Activated CD4-positive, CD25-positive, alpha-beta regulatory T cell treated with anti-CD3 and anti-CD28 coated beads, Interleukin-2, amount 50 U/mL, for 24 hours (primary cell): Measurements from ENCODE around the gene CSF1R.

ENCODE experiments used
- ATAC-seq, 2 donors: fragments of 150-1000 bp; cut with Tn5 transposase; one replicate each; pipeline ENCODE4 v1.10.0; 2021; ENCODE audit warnings: mild to moderate bottlenecking in 1 of 2, moderate library complexity in 1 of 2

Gene CSF1R

DNA sequence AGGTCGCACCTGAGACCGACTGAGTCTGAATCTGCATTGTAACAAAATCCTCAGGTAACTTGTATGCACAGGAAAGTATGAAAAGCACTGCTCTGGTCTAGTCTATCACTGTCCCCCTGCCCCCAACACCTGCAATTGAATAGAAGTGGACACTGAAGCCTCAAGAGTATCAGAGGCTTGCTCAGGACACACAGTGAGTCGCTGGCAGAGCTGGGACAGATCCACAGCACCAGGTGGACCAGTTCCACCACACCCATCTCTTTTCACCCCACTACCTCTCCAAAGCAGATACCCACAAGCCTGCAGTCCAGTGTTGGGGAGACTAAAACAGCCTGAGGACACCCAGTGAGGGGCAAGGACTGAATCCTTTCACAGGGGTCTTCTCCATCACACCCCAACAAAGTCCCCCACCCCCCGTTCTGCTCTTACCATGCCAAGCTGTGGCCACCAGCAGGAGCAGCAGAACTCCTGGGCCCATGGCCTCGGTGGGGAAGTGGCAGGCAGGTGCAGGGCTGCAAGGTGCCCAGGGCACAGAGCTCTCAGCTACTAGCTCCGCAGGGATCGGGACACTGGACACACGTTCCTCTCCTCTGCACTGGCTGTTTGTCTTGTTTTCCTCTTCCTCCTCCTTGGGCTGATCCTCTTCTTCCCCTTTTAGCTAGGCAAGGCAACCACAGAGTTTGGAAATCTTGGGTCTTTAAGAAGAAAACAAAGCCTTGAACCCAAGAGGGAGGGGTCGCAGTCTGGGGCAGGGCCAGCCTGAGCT, at the start of gene CSF1R:
Gene CSF1R (minus strand): TSS at position 605 of the 766 bp plus-strand sequence. CDS start 127 bp downstream, at position 478.
- ATAC-seq = no peak

DNA sequence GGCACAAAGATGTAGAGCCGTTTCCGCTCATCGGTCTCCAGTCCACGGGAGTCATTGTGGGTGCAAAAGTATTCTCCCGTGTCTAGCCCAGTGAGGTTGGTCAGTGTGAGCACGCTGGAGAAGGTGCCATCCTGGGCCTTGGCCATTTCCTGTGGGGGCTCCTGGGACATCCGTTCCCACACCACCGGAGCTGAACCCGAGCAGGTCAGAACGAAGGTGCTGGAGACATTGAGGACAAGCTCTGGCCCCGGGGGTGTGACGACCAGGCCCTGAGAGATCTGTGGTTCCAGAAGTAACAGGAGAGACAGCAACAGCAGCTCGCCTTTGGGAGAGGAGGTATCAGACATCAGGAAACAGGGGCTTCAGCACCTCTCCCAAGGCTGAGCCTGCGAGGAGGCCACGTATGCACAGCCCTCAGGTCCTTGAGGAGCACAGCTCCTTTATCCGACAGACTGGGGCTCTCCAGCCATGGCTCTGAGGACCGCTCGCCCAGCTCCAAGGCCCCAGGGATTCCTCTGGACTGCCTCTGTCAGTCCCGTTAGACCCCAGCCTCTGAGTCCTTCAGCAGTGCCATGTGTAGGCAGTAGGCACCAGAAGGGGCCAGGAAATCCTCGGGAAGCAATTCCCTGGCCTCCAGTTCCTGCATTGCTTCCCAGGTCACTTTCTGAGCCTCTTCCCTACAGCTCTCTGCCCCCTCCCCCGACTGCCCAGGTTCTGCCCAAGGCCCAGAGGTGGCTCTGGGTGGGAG, 49.4 kb upstream of the CSF1R start:
- no peak for ATAC-seq

DNA sequence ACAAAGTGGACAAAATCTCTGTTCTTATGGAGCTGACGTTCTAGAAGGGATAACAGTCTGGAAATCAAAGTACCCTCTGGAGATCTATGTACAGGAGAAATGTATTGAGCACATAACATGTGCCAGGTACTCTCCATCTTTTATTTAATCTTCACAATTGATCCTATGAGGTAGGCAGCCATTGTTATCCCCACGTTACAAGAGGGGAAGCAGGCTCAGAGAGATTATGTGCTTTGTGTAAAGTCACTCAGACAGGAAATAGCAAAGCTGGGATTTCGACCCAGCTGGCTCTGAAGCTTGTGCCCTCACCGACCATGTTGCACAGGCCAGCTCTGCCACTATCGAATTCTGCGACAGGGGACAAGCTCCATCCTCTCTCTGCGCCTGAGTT, 47.8 kb upstream of the CSF1R start:
- no peak for ATAC-seq

DNA sequence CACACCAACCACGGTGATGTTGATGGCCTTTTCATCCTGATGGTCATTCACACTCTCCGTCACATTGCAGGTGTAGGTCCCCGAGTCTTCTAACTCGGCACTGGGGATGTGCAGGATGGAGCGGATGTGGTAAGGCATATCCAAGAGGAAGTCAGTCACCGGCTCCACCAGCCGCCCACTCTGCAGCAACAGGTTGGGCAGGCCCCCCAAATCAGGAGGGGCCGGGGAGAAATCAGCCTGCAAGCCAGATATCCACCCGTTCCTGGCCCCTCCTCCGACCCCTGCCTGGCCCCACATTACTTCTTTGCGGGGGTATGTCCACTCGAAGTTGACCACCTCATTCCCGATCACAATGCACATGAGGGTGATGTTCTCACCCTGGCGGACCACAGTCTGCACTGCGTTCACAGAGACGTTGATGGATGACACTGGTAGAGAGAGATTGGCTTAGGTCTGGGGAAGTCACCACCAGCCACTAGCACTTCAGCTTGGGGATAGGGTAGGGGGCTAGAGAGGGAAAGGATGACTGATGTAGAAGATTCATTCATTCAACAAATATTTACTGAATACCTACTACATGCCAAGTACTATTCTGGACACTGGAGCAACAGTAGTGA, 47.3 kb upstream of the CSF1R start:
- ATAC-seq = no peak

DNA sequence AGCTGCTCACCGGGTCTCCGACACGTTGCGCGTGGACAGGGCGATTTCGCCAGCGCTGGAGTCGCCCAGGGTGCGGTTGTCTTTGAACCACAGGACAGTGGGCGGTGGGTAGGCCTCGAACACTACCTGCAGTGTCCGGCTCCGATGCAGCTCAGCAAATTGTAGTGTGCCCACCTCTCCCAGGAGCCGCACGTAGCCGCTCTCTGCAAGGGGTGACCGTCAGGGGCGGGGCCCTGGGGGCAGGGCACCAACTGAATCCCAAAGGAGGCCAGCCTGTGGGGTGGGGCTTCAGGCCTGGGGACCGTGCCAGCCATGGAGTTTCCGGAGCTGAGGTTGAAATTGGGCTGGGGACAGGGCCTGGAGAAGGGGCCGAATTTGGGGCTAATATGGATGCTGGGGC, 46.4 kb upstream of the CSF1R start:
- ATAC-seq = no peak

DNA sequence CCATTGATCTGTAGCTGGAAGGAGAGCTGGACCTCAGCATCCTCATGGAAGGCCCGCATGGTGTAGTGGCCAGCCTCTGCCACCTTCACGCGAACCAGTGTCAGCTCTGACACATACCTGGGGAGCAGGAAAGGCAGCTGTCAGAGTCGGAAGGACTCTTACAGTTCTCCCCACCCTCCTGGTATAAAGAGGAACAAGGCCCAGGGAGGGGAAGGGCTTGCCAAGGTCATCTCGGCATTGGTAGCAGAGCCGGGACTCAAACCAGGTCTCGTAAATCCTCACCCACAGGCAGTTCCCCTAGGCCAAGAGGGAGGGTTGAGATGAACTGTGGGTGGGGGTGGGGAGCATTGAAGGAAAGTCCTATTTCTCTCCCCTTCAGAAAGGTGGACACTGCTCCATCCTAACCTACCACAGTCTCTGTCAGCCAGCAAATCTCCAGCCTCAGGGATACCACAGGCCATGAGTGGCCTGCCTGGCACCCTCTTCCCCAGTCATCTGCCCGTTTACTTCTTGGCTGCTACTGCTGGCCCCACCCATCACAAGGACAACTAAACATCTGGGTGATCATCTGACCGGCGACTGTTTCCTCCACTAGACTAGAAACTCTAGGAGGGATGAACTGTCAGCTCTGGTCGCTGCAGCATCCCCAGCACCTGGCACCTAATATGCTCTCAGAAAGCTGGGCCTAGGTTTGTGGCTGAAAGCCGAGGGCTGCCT, 45.8 kb upstream of the CSF1R start:
- no peak for ATAC-seq

DNA sequence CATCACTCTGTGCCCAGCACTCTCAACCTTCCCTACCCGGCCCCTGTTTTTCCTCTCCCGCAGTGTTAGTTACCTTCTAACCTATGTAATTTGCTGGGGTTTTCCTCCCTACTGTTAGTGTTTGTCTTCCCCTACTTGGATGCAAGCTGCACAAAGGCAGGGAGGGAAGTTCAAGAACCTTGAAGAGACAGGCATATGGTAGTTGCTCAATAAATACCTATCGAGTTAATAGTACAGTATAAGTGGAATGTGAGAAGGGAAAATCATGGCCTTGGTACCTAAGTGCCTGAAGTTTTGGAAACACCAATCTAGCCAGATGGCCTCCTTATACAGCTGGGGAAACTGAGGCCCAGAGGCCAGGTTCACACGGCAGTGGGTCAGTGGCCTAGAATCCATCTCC, 45.1 kb upstream of the CSF1R start:
- no peak for ATAC-seq

DNA sequence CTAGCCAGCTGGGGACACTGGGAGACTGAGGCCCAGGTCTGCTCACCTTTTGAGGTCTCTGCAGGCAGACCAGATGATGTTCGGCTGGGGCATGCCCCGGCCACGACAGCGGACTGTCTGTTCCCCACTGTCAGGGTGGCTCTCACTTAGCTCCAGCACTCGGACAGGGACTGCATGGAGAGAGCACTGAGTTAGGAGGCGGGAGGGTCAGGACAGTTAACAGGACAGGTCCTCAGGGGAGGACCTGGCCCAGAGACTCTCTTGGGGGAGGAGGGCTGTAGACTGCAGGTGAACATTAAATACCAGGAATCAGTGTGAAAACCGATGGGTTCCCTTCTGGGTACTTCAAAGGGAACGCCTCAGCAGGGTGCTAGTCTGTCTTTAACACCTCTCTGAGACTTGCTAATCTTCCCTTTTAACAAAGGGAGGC, 44.2 kb upstream of the CSF1R start:
- no peak for ATAC-seq

DNA sequence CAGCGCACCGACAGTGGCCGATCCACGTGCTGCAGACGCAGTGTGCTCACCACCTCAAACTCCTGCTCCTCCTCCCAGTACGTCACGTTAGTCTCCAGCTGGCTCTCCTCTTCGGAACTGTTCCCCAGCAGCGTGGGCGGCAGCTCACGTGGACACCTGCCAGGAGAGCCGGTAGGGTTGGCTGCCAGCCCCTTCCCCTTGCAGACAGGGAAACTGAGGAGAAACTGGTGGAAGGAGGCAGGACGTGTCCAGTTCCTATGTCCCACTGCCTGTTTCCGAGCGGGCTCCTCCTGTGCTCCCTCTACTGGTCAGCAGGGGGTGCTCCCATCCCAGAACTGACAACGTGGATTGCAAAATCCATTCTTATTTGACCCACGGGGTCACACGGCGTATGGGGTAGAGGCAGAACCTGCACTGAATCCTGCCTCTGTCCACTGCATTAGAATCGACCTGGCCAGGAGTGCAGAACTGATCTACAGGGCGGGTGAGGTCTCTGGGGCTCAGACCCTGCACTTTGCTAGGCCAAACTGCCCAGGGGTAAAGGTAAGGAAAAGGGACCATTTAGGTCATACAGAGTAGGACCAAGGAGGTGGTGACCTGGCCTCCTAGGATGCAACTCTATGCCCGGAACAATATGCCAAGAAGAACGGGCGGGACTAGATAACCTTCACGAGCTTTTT, 43.6 kb upstream of the CSF1R start:
- ATAC-seq = peak in 1 of 2 donors; percentile 25

DNA sequence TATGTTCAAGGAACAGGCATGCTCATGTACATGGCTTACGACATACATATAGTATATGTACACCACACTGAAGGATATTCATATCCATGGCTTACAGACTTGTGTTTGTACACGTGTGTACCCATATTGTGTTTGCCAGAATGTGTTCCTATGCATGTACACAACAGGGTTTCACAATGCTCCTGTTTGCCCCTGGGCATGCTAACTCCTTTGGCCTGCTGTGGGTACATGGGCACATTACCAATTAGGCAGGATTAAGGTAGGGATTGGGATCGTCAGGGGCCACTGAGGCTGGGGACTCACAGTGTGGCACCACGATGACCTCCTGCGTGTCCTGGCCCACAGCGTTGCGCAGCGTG, 43.1 kb upstream of the CSF1R start:
- no peak for ATAC-seq

DNA sequence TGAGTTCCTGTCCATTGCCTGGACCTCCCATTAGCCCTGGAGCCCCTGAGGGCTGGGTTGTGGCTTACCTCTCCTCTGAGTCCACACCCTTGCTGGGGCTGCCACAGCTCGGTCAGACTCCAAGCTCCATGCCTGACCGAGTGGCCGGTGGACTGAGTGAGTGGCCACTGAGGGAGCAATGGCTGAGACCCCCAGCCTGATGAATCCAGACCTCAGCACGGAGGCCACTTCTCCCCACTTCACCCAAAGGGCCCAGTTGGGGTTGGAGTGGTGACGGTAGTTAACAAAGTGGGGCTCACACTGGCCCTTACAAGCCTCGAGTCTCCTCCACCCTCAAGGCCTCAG, 40.5 kb upstream of the CSF1R start:
- ATAC-seq = no peak

DNA sequence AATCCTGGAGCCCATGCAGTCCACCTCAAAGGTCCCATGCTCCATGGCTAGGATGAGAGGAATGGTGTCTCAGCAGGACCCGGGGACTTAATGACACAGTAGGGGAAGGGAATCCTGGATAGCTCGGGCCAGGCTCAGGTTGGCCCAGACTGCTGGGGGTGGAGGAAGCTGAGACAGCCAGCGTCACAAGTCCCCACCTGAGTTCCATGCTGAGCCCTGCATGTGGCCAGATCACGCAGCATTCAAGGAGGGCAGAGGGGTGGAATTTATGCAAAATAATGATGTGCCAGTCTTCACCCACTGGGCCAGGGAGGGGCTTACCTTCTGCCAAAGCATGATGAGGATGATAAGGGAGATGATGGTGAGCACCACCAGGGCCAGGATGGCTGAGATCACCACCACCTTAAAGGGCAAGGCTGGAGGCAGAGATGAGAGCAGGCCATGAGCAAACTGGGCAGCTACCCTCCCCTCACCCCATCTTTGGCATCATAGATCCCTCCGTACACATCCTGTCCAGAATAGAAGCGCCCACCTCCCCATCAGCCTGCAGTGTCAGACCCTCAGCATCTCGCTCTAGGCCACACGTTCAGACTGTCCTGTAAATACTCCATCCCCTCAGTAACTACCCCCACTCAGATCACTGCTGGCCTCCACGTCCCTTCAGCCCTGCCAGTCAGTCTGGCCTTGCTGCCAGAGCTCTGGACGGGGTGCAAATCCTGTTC, 40.0 kb upstream of the CSF1R start:
- ATAC-seq = no peak

DNA sequence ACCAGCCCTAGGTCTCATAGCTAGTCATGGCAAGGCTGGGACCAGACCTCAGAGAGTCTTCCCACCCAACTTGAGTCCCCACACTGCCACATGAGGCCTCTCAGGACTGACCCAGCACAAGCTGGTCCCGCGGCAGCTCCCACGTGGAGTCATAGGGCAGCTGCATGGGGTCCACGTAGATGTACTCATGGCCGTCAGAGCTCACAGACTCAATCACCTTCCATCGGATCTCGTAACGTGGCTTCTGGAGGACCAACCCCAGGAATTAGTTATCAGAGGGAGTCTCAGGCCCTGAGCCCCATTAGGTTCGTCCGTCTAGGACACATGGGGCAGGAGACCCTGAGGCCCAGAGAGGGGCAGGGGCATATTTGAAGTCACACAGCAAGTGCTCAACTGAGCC, 39.0 kb upstream of the CSF1R start:
- ATAC-seq = no peak

DNA sequence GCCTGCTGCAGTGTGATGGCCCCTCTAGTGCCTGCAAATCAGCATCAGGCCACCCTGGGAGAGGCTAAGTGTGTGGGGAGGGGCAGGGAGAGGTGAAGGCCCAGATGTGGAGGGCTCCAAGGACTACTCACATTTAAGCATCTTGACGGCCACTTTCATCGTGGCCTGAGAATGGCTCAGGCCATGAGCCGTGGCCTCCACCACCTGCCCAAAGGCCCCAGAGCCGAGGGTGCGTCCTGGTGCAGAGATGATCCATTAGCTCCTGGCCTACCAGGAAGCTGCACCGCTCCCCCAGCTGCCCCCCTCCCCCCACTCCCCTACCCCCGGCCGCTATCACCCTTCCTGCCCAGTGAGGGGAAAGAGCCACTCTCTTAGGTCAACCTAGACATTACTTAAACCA, 38.2 kb upstream of the CSF1R start:
- ATAC-seq = no peak

DNA sequence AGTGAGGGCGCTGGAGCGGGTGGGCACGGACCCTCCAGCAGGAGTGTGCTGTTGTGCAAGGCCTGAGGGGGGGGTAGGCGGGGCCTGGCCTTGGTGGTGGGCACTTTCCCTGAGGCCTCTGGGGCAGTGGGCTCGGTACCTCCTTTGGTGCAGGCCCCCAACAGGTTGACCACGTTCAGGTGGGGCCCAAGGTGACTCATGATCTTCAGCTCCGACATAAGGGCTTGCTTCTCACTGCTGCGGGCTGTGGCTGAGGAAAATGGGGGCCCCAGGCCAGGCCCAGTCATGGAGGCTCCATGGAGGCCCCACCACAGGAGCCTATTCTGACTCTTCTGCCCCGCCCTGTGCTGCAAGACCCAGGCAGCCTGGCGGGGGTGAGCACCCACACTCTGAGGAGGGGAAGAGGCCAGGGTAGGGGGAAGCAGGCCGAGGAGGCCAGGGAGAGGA, 37.8 kb upstream of the CSF1R start:
- ATAC-seq = no peak

DNA sequence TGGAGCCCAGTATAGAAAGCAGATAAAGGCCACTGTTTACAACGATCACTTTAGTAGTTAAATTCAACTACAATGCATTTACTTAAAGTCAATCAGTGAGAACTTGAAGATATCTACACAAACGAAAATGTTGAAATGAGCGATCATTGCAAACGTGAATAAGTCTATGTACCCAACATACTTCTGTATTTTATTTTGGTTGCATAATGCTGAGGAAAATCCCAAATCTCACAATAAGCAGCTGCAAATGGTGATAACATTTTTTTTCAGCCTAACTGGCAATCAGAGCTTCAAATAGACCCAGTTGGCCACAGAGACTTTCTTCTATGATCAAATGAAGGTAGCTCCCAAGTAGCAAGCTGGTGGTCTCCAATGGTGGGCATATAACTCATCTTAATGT, 37.2 kb upstream of the CSF1R start:
- ATAC-seq = no peak

DNA sequence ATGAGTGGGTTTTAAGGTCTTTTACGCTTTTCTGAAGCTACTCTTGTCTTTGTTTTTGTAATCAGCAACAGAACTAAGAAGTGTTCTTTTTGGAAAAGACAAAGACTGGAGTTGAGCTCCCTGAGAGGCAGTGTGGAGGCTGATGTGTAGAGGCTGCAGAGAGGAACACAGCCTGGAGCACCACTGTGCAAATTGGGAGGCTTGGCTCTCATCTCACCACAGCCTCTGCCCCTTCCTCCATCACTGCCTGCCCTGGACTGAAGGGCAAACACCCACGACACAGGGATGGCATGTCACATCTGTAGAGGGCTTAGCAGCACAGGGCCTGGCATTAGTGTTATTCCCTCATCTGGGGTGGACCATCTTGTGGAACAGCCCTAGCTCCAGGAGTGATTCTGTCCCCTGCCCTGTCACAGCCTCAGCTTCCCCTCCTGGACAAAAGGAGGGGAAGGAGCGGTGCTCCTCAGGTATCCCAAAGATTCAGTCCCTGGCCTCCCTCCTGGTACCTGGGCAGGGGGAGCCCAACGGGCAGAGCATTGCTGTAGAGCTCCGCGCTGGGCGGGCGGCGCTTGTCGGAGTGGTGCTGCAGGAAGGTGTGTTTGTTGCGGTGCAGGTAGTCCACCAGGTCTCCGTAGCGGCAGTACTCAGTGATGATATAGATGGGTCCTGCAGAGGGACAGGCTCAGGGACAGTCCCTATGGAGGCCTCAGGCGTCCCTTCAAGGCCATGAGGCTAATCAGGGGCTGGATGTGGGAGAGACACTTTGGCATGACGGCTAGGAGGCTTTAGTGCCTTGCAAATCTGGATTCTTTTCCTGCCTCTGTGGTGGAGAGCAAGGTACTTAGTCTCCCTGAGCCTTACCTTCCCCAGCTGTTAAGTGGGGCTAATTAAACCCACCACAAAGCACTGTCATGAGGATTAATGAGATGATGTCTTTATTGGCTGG, 36.5 kb upstream of the CSF1R start:
- ATAC-seq = no peak

DNA sequence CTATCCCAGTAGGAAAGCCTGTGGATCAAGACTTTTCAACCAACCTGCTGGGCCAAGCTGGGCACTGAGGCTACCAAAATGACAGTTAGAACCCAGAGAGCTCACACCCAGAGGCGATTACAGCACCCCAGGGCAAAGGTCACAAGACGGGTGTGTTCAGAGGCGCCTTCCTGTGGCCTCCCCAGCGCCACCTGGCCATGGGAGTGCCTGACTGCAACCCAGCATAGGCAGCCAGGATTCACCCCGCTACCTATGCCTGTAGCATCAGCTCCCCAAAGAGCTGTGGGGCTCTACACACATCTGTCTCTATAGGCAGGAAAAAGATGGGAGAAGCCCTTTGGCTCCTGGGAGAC, 35.8 kb upstream of the CSF1R start:
- no peak for ATAC-seq

DNA sequence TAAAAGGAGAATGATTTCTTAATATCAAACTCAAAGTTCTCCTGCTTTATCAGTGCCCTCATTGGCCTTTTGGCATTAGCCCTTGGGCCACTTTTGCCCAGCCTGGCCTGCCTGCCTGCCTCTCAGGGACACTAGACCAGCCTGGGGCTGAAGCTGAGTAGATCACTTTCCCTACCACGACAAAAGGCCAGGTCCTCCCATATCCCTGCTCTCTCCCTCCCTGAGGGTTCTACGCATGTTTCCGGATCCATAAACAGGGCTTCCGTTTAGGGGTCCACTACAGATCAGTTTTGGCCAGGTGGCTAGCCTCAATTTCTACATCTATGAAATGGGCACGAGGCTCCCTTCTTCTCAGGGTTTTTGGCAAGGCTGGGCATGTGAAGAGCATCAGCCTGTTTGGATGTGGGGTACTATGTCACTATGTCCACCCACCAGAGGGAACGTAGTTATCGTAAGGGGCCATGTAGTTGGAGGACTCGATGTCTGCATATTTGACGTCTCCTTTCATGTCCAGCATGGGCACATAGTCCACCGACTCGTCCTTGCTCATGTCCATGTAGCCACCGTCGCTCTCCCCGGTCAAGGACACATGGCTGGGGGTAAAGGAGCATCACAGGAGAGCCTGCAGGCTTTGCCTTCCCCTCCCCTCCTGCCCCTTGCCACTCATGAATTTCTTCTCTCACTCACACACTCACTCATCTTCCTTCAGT, 35.2 kb upstream of the CSF1R start:
- no peak for ATAC-seq
